ENCODE measurements around the gene AGTPBP1. TPM values are rescaled to one million over a fixed set of nuclear protein-coding genes. Genes with fewer than 3 reads are reported as not detected.

Gene AGTPBP1
- total and polyA plus RNA-seq, 4 donors, result 10.6 to 55.9 (median 22.4) TPM

- no peak overlapping the region for H3K27ac ChIP-seq (ENCODE audit: low read depth in 1 of 2, low read length in 1 of 2)
- peaks cover 0 to 6% (median 0%) of the 10 kb centered on the region in 5 donors for H3K4me1 ChIP-seq (ENCODE audit: control insufficient read depth in 5 of 5, insufficient read depth in 5 of 5, low read length in 5 of 5)
- ATAC-seq (ENCODE audit: insufficient read depth, low FRiP score) (no peak), DNase-seq (peak in 1 of 3 donors; percentile 52)
- 53 to 69% methylated on average over 5 of the region's 5 CpGs for WGBS, 2 donors
- H3K27me3 ChIP-seq (ENCODE audit: control insufficient read depth in 3 of 3, insufficient read depth in 3 of 3, low read length in 2 of 3), result no peaks in the 10 kb centered on the region
- H3K36me3 ChIP-seq (ENCODE audit: control insufficient read depth in 4 of 4, insufficient read depth in 4 of 4, low read length in 4 of 4), result no peaks in the 10 kb centered on the region
- no peak overlapping the region for H3K9ac ChIP-seq (ENCODE audit: insufficient read depth in 1 of 2, low read length in 2 of 2)
- TF ChIP-seq CTCF (IDR thresholded peaks at IDR 0.05; ENCODE audit: control extremely low read depth, extremely low read depth), result no peak
- H3K9me3 ChIP-seq (ENCODE audit: control insufficient read depth in 4 of 4, insufficient read depth in 3 of 4, low read length in 3 of 4), result peaks cover 0 to 3% (median 2%) of the 10 kb centered on the region in 4 donors
- no peak overlapping the region for H3K4me3 ChIP-seq
These were observed 211.0 kb downstream of the AGTPBP1 start for GRCh38 chr9:85530721-85531120.

- DNase-seq (no peak), ATAC-seq (ENCODE audit: insufficient read depth, low FRiP score) (no peak)
- H3K9ac ChIP-seq (ENCODE audit: insufficient read depth in 1 of 2, low read length in 2 of 2), result no peak overlapping the region
- peaks cover 0 to 9% (median 4%) of the 10 kb centered on the region in 3 donors for H3K27me3 ChIP-seq (ENCODE audit: control insufficient read depth in 3 of 3, insufficient read depth in 3 of 3, low read length in 2 of 3)
- WGBS, 2 donors, result 86 to 93% methylated on average over 4 of the region's 4 CpGs
- no peaks in the 10 kb centered on the region for H3K36me3 ChIP-seq (ENCODE audit: control insufficient read depth in 4 of 4, insufficient read depth in 4 of 4, low read length in 4 of 4)
- no peak for TF ChIP-seq CTCF (IDR thresholded peaks at IDR 0.05; ENCODE audit: control extremely low read depth, extremely low read depth)
- no peak overlapping the region for H3K4me3 ChIP-seq
- no peaks in the 10 kb centered on the region for H3K4me1 ChIP-seq (ENCODE audit: control insufficient read depth in 5 of 5, insufficient read depth in 5 of 5, low read length in 5 of 5)
- peaks cover 0 to 2% (median under 1%) of the 10 kb centered on the region in 4 donors for H3K9me3 ChIP-seq (ENCODE audit: control insufficient read depth in 4 of 4, insufficient read depth in 3 of 4, low read length in 3 of 4)
- peak overlapping the region in 1 of 2 donors; percentile 35 for H3K27ac ChIP-seq (ENCODE audit: low read depth in 1 of 2, low read length in 1 of 2)
These were observed 213.1 kb downstream of the AGTPBP1 start for GRCh38 chr9:85528607-85529006.

- Histone ChIP-seq H3K27me3 (ENCODE audit: control insufficient read depth in 3 of 3, insufficient read depth in 3 of 3, low read length in 2 of 3) (peaks cover 0 to 14% (median 4%) of the 10 kb centered on the region in 3 donors), H3K4me3 (no peak overlapping the region), H3K36me3 (ENCODE audit: control insufficient read depth in 4 of 4, insufficient read depth in 4 of 4, low read length in 4 of 4) (no peaks in the 10 kb centered on the region), H3K4me1 (ENCODE audit: control insufficient read depth in 5 of 5, insufficient read depth in 5 of 5, low read length in 5 of 5) (peaks cover 0 to 3% (median 1%) of the 10 kb centered on the region in 5 donors), H3K27ac (ENCODE audit: low read depth in 1 of 2, low read length in 1 of 2) (peak overlapping the region; percentile 35 to 45), H3K9ac (ENCODE audit: insufficient read depth in 1 of 2, low read length in 2 of 2) (no peak overlapping the region), H3K9me3 (ENCODE audit: control insufficient read depth in 4 of 4, insufficient read depth in 3 of 4, low read length in 3 of 4) (peaks cover 0 to 3% (median 0%) of the 10 kb centered on the region in 4 donors)
- 63 to 76% methylated on average over 5 of the region's 5 CpGs for WGBS, 2 donors
- TF ChIP-seq CTCF (IDR thresholded peaks at IDR 0.05; ENCODE audit: control extremely low read depth, extremely low read depth), result no peak
- DNase-seq (no peak), ATAC-seq (ENCODE audit: insufficient read depth, low FRiP score) (no peak)
These were observed 213.6 kb downstream of the AGTPBP1 start for GRCh38 chr9:85528142-85528541.

Data from lung (tissue), 12 donors.